Heart left ventricle (tissue), 16 donors: ENCODE results near the gene PLBD2. TPM values are rescaled to one million over a fixed set of nuclear protein-coding genes. Genes with fewer than 3 reads are reported as not detected.

Source experiments
- ATAC-seq, 4 donors: fragments of 200-7000 bp; cut with Tn5 transposase; one replicate each; pipeline ENCODE4 v1.9.1; 2020 to 2022; ENCODE audit warnings: moderate library complexity in 4 of 4, mild to moderate bottlenecking in 3 of 4, moderate number of reproducible peaks in 1 of 4
- DNase-seq, 5 donors: peaks; one replicate each; pipeline ENCODE4 v3.0.0-alpha.2; 2020
- H3K27ac ChIP-seq, 12 donors: fragments of 200-600 bp; sonication (generic) in 4 of 12; one replicate each; pipeline versions ENCODE4 v1.5.0 to v1.8.0; 2016 to 2022; ENCODE audit warnings: mild to moderate bottlenecking in 2 of 12
- H3K27me3 ChIP-seq, 9 donors: fragments of 200-600 bp; sonication (generic) in 2 of 9; one replicate each; pipeline versions ENCODE4 v1.5.1 to v1.8.0; 2016 to 2022; ENCODE audit warnings: mild to moderate bottlenecking in 3 of 9
- H3K36me3 ChIP-seq, 9 donors: fragments of 200-600 bp; sonication (generic) in 2 of 9; one replicate each; pipeline versions ENCODE4 v1.5.0 to v1.8.0; 2018 to 2022; ENCODE audit warnings: mild to moderate bottlenecking in 2 of 9
- H3K4me1 ChIP-seq, 12 donors: fragments of 200-600 bp; sonication (generic) in 4 of 12; one replicate each; pipeline versions ENCODE4 v1.5.0 to v1.8.0; 2016 to 2022; ENCODE audit warnings: mild to moderate bottlenecking in 3 of 12
- H3K4me3 ChIP-seq, 12 donors: fragments of 200-600 bp; sonication (generic) in 4 of 12; one replicate each; pipeline versions ENCODE4 v1.5.0 to v1.8.0; 2017 to 2022; ENCODE audit warnings: mild to moderate bottlenecking in 9 of 12, moderate library complexity in 4 of 12
- H3K9me3 ChIP-seq, 12 donors: fragments of 200-600 bp; sonication (generic) in 4 of 12; one replicate each; pipeline versions ENCODE4 v1.5.0 to v1.8.0; 2016 to 2022; ENCODE audit warnings: mild to moderate bottlenecking in 1 of 12
- POLR2A ChIP-seq, 2 donors: fragments of 450-650 bp; IDR thresholded peaks; one replicate each; pipeline ENCODE4 v1.6.1; 2017; ENCODE audit warnings: antibody characterized with exemption in 2 of 2, mild to moderate bottlenecking in 2 of 2, moderate library complexity in 2 of 2
- WGBS, 4 donors: extraction: QIAGEN DNeasy Blood & Tissue Kit in 2 of 4; methylation state at CpG; one replicate each; pipeline versions ENCODE4 v1.1.5 to v1.1.7; 2013 to 2018; 5-methylcytosine and 5-hydroxymethylcytosine counted together
- intact Hi-C, 10 donors: fragments of 100-400 bp; cut with DNase I; formaldehyde crosslinking; loops; one replicate each; pipeline versions ENCODE4 v1.11.1 to v1.14.2; 2022
- polyA plus RNA-seq, 2 donors: library from polyadenylated mRNA; stranded (reverse); fragments of 200-250 nt; gene quantifications; one replicate each; pipeline ENCODE4 v1.2.3, GENCODE V29; 2013
- total RNA-seq, 9 donors: library from RNA; depleted of rRNA in 2 of 9; stranded (reverse); fragments of >200 nt in 2 of 9; fragmentation: NEBNext Ultra II Directional in 3 of 9; extraction: Animal tissue kit (Norgen Biotek cat#: 25700) in 3 of 9; gene quantifications; one replicate each; pipeline versions ENCODE4 v1.1.0 to v1.2.4, GENCODE V29; 2016 to 2023
- TF ChIP-seq, protein P1 (sequence below), 12 donors: fragments of 200-600 bp; sonication (generic) in 4 of 12; IDR thresholded peaks; one replicate each; pipeline versions ENCODE4 v1.5.0 to v1.8.0; 2018 to 2022; ENCODE audit warnings: antibody characterized with exemption in 12 of 12, mild to moderate bottlenecking in 5 of 12
- donor health status: ischemic (EF 13 %, LVEDD 7.1; RV severe dilation, severe dysfunction).
- donor health status: healthy with polysubstance abuse.
- donor health status: DM: no; HTN: yes; CAD: no.
- donor health status: DM: no; HTN: no; CAD: no.
- donor health status: ischemic (EF 25% LVEDD 6.9; RV normal size, moderate dysfunction).
- donor health status: ischemic (EF 25% LVEDD 5.7; RV mildly dilated, moderate dysfunction).
- donor health status: healthy.
- donor health status: DM: yes; HTN: yes; CAD: no.
- donor health status: ischemic (EF 35%, LVEDD 5.7; RV mildly dilated, moderate dysfunction).
- donor health status: nonischemic (EF 11% LVEDD 7.7; RV severe dilation, severe dysfunction).
- donor health status: DM: yes; HTN: yes; CAD: no.
- donor health status: PGD.
- donor health status: ischemic (EF 29% LVEDD 5.4; RV normal size, mild dysfunction).
- donor health status: nonischemic (EF 23%, LVEDD 6.1; RV moderate dilation, normal function).

PLBD2 gene
- total and polyA plus RNA-seq, 11 donors: 15.6 to 66.6 (median 31.8) TPM

DNA sequence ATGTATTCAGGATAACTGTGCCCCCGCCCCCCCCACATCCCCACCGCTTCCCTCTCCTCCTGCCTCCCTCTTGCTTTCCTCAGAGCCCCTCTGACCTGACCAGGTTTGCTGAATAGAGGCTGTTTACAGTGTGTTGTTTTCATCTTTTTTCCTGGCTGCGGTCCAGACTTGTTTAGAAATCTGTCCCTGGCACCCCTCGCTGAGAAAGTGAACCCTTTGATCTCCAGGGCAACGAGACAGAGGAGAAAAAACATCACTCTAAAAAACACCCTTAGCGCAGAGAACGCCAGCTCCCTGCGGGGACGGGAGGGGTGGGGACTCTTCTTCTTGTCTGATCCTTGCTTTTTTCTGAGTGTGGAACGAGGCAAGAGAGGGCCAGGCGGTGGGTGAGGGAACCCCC, 22.8 kb downstream of the PLBD2 start:
- H3K9me3 ChIP-seq: no peaks in the 10 kb centered on the region
- no peak overlapping the region for H3K27ac ChIP-seq
- no peak for ATAC-seq
- no peak overlapping the region for H3K4me3 ChIP-seq
- 83 to 87% (median 84%) methylated on average over 11 of the region's 11 CpGs for WGBS, 4 donors
- intact Hi-C loops: no loop called here
- TF ChIP-seq POLR2A (IDR thresholded peaks at IDR 0.05): no peak
- TF ChIP-seq, protein P1, sequence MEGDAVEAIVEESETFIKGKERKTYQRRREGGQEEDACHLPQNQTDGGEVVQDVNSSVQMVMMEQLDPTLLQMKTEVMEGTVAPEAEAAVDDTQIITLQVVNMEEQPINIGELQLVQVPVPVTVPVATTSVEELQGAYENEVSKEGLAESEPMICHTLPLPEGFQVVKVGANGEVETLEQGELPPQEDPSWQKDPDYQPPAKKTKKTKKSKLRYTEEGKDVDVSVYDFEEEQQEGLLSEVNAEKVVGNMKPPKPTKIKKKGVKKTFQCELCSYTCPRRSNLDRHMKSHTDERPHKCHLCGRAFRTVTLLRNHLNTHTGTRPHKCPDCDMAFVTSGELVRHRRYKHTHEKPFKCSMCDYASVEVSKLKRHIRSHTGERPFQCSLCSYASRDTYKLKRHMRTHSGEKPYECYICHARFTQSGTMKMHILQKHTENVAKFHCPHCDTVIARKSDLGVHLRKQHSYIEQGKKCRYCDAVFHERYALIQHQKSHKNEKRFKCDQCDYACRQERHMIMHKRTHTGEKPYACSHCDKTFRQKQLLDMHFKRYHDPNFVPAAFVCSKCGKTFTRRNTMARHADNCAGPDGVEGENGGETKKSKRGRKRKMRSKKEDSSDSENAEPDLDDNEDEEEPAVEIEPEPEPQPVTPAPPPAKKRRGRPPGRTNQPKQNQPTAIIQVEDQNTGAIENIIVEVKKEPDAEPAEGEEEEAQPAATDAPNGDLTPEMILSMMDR (IDR thresholded peaks at IDR 0.05): no peak
- H3K27me3 ChIP-seq: no peaks in the 10 kb centered on the region
- H3K4me1 ChIP-seq: no peaks in the 10 kb centered on the region
- H3K36me3 ChIP-seq: peaks cover 0 to 95% (median 73%) of the 10 kb centered on the region in 9 donors
- DNase-seq: no peak

GRCh38 chr12:113382206-113382605, 23.8 kb downstream of the PLBD2 start:
- no peaks in the 10 kb centered on the region for H3K9me3 ChIP-seq
- intact Hi-C loops: no loop called here
- 94 to 97% (median 97%) methylated on average over 4 of the region's 4 CpGs for WGBS, 4 donors
- no peaks in the 10 kb centered on the region for H3K4me1 ChIP-seq
- ATAC-seq (no peak), DNase-seq (no peak)
- TF ChIP-seq, protein P1 (IDR thresholded peaks at IDR 0.05): no peak
- TF ChIP-seq POLR2A (IDR thresholded peaks at IDR 0.05): no peak
- no peak overlapping the region for H3K27ac ChIP-seq
- no peak overlapping the region for H3K4me3 ChIP-seq
- H3K36me3 ChIP-seq: peaks cover 0 to 94% (median 72%) of the 10 kb centered on the region in 9 donors
- no peaks in the 10 kb centered on the region for H3K27me3 ChIP-seq

DNA sequence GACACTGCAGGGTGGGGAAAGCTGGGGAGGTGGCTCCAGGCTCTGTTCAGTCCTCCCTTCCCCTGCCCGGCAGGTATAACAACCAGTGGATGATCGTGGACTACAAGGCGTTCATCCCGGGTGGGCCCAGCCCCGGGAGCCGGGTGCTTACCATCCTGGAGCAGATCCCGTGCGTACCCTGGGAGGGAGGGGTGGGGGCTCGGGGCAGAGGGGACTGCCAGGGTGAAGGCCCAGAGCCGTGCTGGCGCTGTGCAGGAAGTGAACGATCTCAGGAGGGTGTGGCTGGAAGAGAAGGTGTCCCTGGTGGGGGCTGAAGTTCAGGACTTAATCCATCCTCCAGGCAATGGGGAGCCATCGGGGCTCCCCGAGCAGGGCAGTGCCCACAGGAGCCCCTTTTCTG, 26.4 kb downstream of the PLBD2 start:
- no peak for TF ChIP-seq POLR2A (IDR thresholded peaks at IDR 0.05)
- TF ChIP-seq, protein P1 (IDR thresholded peaks at IDR 0.05): no peak
- DNase-seq: no peak
- ATAC-seq: peak in 1 of 4 donors; percentile 6
- Histone ChIP-seq H3K27ac (no peak overlapping the region), H3K4me1 (no peaks in the 10 kb centered on the region), H3K9me3 (no peaks in the 10 kb centered on the region), H3K36me3 (peaks cover 0 to 95% (median 80%) of the 10 kb centered on the region in 9 donors), H3K27me3 (no peaks in the 10 kb centered on the region), H3K4me3 (no peak overlapping the region)
- 89 to 94% (median 90%) methylated on average over 11 to 14 of the region's 14 CpGs for WGBS, 4 donors
- intact Hi-C loops: no loop called here

- no peak overlapping the region for H3K4me3 ChIP-seq
- TF ChIP-seq POLR2A (IDR thresholded peaks at IDR 0.05): no peak
- TF ChIP-seq, protein P1 (IDR thresholded peaks at IDR 0.05): no peak
- WGBS, 4 donors: 94 to 96% (median 95%) methylated on average over 6 of the region's 6 CpGs
- DNase-seq: no peak
- H3K36me3 ChIP-seq: peaks cover 0 to 95% (median 76%) of the 10 kb centered on the region in 9 donors
- no peaks in the 10 kb centered on the region for H3K27me3 ChIP-seq
- no peak for ATAC-seq
- H3K4me1 ChIP-seq: no peaks in the 10 kb centered on the region
- no peaks in the 10 kb centered on the region for H3K9me3 ChIP-seq
- H3K27ac ChIP-seq: no peak overlapping the region
- intact Hi-C loops: no loop called here
Measured at GRCh38 chr12:113385282-113385882, 27.0 kb downstream of the PLBD2 start.
